Measurements from ENCODE around the gene NLK. TPM values are rescaled to one million over a fixed set of nuclear protein-coding genes. Genes with fewer than 3 reads are reported as not detected.

Gene NLK
- total RNA-seq, 4 donors from 2014 or later, result 6.2 to 40.5 (median 29.9) TPM

- 17% methylated on average over 1 of the region's 1 CpG for WGBS, 2 donors (ENCODE audit: low coverage in 1 of 2)
- Histone ChIP-seq H3K27ac (no peak overlapping the region), H3K4me3 (no peak overlapping the region), H3K27me3 (no peaks in the 10 kb centered on the region), H3K9me3 (no peaks in the 10 kb centered on the region), H3K4me1 (no peaks in the 10 kb centered on the region), H3K36me3 (no peaks in the 10 kb centered on the region)
- no peak for DNase-seq
- TF ChIP-seq CTCF (IDR thresholded peaks at IDR 0.05) (no peak), EP300 (IDR thresholded peaks at IDR 0.05; ENCODE audit: low read depth) (no peak), POLR2AphosphoS5 (IDR thresholded peaks at IDR 0.05) (no peak), POLR2A (IDR thresholded peaks at IDR 0.05) (no peak)
- in situ Hi-C loops (cut with MboI; ENCODE audit: low pct_ligation_motif_present in 1 of 4, low pct_unique_long_range_greater_than_20kb in 1 of 4, low sequenced_read_pairs in 3 of 4) (no loop called here), intact Hi-C loops (cut with DNase I; ENCODE audit: low total_unique reads) (no loop called here)
Measured at GRCh38 chr17:28216528-28216927, 174.1 kb downstream of the NLK start.

GRCh38 chr17:28219771-28220170, 177.3 kb downstream of the NLK start:
- intact Hi-C loops (cut with DNase I; ENCODE audit: low total_unique reads) (no loop called here), in situ Hi-C loops (cut with MboI; ENCODE audit: low pct_ligation_motif_present in 1 of 4, low pct_unique_long_range_greater_than_20kb in 1 of 4, low sequenced_read_pairs in 3 of 4) (no loop called here)
- H3K27me3 ChIP-seq, result no peaks in the 10 kb centered on the region
- no peak for DNase-seq
- H3K4me1 ChIP-seq, result no peaks in the 10 kb centered on the region
- TF ChIP-seq EP300 (IDR thresholded peaks at IDR 0.05; ENCODE audit: low read depth), result no peak
- no peak for TF ChIP-seq POLR2A (IDR thresholded peaks at IDR 0.05)
- TF ChIP-seq POLR2AphosphoS5 (IDR thresholded peaks at IDR 0.05), result no peak
- no peak for TF ChIP-seq CTCF (IDR thresholded peaks at IDR 0.05)
- H3K27ac ChIP-seq, result no peak overlapping the region
- no peak overlapping the region for H3K4me3 ChIP-seq
- 78 to 93% methylated on average over 1 to 7 of the region's 7 CpGs for WGBS, 2 donors (ENCODE audit: low coverage in 1 of 2)
- no peaks in the 10 kb centered on the region for H3K9me3 ChIP-seq
- H3K36me3 ChIP-seq, result no peaks in the 10 kb centered on the region

GRCh38 chr17:28221751-28222414, 179.4 kb downstream of the NLK start:
- Histone ChIP-seq H3K36me3 (no peaks in the 10 kb centered on the region), H3K27me3 (peaks cover 6% of the 10 kb centered on the region), H3K9me3 (no peaks in the 10 kb centered on the region), H3K27ac (no peak overlapping the region), H3K4me3 (no peak overlapping the region), H3K4me1 (no peaks in the 10 kb centered on the region)
- DNase-seq, result no peak
- TF ChIP-seq POLR2AphosphoS5 (IDR thresholded peaks at IDR 0.05) (no peak), POLR2A (IDR thresholded peaks at IDR 0.05) (no peak), CTCF (IDR thresholded peaks at IDR 0.05) (no peak), EP300 (IDR thresholded peaks at IDR 0.05; ENCODE audit: low read depth) (no peak)
- WGBS, 2 donors (ENCODE audit: low coverage in 1 of 2), result 78% methylated on average over 4 of the region's 4 CpGs; no CpG with 5 or more reads in 1 of the 2 donors
- in situ Hi-C loops (cut with MboI; ENCODE audit: low pct_ligation_motif_present in 1 of 4, low pct_unique_long_range_greater_than_20kb in 1 of 4, low sequenced_read_pairs in 3 of 4), result no loop called here
- intact Hi-C loops (cut with DNase I; ENCODE audit: low total_unique reads), result no loop called here

GRCh38 chr17:28225271-28225670, 182.8 kb downstream of the NLK start:
- 84% methylated on average over 3 of the region's 3 CpGs; no CpG with 5 or more reads in 1 of the 2 donors for WGBS, 2 donors (ENCODE audit: low coverage in 1 of 2)
- Histone ChIP-seq H3K27me3 (peaks cover 32% of the 10 kb centered on the region), H3K4me3 (no peak overlapping the region), H3K4me1 (peaks cover 0 to 13% (median 11%) of the 10 kb centered on the region in 4 donors), H3K27ac (no peak overlapping the region), H3K9me3 (no peaks in the 10 kb centered on the region), H3K36me3 (no peaks in the 10 kb centered on the region)
- in situ Hi-C loops (cut with MboI; ENCODE audit: low pct_ligation_motif_present in 1 of 4, low pct_unique_long_range_greater_than_20kb in 1 of 4, low sequenced_read_pairs in 3 of 4), result loop anchor here in 3 of 4 donors (25.0 kb wide), 2 partner anchors 188 to 438 kb away; partner anchors contain the start of gene NLK (in 1 of the 3)
- TF ChIP-seq CTCF (IDR thresholded peaks at IDR 0.05) (no peak), EP300 (IDR thresholded peaks at IDR 0.05; ENCODE audit: low read depth) (no peak), POLR2A (IDR thresholded peaks at IDR 0.05) (no peak), POLR2AphosphoS5 (IDR thresholded peaks at IDR 0.05) (no peak)
- intact Hi-C loops (cut with DNase I; ENCODE audit: low total_unique reads), result no loop called here
- no peak for DNase-seq

Measured in transverse colon (tissue), 4 donors.